ENCODE measurements around the gene TBX5.

The TBX5 gene

DNA sequence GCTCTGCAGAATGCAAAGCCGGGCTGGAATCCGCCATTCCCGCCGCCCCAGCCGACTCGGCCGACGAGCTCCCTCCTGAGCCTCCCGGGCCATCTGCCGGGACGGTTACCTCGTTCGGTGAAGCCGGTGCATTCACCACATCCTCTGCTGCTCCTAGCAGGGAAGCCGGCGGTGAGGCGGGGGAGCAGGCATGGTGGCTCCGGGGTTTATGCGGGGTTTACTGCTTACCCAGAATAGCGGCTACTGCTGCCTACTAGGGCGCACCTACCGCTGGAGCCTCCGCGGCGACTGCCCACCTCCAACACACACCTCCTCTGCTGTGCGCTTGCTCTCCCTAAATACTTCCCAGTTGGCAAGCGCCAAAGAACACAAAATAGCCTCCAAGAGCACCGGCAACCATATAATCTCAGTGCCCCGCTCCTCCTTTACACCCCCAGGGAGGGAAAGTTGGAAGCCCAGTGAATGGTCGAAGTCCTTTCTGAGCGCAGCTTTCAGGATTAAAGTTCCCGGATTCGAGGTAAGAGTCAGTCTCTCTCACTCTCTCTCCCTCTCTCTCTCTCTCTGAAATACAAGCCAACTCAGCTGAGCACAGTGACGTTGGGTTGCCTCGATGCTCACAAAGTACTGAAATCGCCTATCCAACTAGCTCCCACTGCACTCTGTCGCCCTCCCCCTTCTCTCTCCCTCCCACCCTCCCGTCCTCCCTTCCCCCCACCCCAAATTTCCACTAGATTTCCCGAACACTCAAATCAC lies at the start of gene TBX5:
TBX5 (minus strand) TSS at position 626 of the 753 bp plus-strand sequence. CDS start 2,246 bp downstream, outside the sequence.
- no peak for DNase-seq

DNA sequence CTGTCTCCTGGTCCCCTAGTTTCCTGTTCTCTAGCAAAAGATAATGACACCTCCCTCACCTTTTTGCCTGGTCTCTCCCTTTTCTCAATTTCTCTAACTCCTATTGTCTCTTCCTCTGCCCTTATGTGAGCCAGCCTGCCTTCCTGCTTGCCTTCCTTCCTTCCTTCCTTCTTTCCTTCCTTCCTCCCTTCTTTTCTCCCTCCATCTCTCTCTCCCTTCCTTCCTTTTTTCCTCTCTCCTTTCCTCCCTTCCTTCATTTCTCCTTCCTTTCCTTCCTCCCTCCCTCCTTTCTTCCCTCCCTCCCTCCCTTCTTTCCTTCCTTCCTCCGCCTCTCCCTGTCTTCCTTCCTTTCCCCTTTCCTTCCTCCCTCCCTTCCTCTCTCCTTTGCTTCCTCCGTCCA lies 45.7 kb upstream of the TBX5 start:
- no peak for DNase-seq

DNA sequence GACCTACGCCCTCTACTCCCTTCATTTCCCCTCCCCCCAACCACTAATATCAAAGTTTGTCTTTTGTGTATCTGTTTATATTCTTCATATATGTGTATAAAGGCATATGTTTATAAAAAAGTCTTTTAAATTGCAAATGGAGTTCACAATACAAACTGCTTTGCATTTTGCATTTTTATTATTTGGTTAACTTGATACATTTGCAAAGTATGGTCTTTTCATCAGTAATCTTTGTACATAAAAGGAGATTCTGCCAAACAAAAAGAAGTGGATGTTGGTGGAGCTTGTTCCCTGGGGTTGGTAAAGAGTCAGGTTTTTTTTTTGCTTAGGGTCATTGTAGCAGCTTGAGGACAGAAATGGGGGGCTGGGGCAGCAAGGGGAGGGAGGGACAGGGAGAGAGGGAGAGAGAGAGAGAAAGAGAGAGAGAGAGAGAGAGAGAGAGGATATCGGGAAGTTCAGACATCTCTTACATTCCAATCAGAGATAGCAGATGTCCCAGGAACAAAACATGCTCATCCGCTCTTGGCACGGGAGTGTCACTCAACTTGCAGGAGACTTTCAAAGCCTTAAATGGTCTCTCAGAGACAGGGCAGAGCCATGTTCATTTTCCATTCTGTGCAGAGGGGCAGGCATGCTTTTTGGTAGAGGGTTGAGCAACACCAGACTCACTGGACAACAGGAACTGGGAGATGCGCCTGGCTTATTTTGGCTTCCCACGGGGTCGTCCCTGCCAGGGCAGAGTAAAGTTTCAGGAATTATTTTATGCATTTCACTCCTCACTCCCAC lies 44.8 kb upstream of the TBX5 start:
- DNase-seq: no peak

DNA sequence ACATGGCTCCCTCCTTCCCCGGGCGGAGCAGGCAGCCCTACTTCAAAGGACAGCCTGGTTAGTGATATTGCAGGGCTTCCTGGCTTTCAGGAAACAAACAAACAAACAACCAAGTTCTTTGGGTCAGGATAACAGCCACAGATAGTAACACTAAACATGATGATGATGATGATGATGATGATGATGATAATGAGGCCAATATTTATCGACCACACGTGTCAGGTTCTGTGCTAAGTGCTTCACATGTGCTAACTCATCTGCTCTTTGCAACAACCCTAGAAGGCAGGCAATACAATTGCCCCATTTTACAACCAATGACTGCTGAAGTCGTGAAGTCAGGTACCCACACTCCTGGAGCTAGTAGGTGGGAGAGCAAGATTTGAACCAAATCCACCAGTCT lies 44.1 kb upstream of the TBX5 start:
- DNase-seq: no peak

DNA sequence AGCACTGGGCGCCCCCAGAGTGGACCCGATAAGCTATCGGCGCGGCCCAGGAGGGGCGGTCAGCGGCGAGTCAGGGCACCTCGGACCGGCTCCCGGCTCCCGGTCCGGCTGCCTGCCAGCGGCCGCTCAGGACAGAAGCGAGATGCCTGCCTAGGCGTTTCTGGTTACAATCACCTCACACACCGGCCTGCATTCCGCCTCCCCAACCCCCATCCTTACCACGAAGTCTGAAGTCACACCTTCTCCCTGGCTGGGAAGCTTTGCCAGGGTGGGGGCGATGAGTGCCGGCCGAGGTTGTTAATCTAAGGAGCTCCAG lies 42.6 kb upstream of the TBX5 start:
- DNase-seq: no peak

DNA sequence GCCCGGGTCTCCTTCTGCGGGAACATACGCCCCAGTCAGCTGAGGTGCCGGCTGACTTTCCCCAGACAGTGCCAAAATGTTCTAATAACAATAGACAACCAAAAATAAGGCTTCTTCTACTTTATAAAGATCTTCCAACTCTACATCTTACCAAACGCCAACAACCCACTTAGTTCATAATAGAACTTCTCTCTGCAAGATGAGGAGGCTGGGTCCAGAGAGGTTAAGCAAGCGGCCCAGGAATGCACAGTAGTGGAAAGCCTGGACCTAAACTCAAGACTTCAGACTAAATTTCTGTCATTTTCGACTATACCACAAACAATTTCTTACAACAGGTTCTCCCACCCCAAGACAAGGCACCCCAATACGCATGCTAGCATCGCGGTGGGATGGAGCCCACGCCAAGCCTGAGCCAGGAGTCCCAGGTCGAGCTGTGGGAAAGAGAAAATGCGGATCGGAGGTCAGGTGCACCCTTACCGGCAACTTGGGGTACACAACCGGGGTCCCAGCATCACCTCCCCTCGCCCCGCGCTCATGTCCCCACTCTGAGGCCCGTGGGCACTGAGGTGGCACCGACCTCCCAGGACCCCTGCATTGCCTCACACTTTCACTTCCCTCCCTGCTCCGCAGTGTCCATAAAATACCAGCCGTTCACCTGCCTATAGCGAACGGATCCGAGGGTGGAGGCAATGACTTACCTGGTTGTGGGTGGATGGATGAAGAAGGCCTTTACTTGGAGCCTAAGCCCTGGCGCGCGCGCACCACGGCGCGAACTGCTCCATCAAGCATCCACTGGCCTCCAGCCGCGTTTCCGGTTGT lies 42.1 kb upstream of the TBX5 start:
- DNase-seq: no peak

DNA sequence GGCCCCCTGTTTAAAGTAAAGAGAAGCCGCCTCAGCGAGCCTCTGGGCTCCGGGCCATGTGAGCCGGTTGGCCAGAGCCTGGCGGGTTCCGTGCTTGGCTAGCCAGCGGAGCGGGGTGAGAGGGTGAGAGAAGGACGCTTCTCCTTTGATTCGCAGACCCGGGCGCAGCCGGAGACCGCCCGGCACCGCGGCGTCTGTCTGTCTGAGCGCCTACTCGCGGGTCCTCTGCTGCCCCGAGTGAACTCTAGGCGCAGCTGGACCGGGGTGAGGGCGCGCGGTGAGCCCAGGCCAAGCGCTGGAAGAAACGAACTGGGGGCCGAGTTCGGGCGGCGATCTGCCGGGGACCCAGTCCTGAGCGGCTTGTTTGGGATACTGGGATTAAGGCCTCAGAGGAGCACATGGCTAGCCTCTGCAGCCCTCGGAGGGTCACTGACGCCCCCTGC lies 41.4 kb upstream of the TBX5 start:
- no peak for DNase-seq

DNA sequence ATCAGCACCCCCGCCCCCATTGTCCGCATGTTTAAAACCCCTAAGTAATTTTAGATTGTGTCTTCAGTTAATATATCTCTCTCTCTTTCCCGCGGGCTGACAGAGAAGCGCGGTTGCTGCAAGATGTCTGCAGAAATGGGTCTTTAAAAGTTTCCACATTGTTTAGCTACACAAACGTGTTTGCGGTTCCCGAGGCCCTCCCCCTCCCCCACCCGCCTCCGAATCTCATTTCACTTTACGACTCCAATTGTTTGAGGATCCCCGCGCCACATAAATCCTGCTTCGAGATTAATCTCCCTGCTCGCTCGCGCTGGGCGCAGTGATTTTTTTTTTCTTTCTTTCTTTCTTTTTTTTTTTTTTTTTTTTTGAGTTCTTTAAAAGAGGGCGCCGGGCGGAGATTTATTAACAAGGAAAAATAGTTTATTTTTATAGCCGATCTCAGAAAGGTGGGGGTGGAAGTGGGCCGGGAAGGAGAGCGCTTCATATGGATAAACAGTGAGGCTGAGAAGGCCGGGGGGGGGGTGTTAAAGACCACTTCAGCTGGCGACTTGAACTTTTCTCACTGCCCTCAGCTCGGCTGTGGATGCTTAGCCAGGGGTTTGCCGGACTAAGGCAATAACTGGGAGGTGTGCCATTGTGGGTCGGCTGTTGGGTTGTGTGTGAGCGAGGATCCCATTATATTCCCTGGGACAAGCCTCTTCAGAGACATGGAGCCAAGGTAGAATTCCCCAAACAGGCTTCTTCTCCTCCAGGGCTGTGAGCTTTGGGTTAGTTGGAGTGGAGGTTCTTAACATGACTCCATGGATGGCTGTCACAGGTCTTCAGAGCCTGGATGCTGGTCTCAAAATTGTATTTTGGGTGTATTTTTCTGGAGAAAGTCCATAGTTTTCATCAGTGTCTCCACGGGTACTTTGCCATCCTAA lies 39.7 kb upstream of the TBX5 start:
- no peak for DNase-seq

DNA sequence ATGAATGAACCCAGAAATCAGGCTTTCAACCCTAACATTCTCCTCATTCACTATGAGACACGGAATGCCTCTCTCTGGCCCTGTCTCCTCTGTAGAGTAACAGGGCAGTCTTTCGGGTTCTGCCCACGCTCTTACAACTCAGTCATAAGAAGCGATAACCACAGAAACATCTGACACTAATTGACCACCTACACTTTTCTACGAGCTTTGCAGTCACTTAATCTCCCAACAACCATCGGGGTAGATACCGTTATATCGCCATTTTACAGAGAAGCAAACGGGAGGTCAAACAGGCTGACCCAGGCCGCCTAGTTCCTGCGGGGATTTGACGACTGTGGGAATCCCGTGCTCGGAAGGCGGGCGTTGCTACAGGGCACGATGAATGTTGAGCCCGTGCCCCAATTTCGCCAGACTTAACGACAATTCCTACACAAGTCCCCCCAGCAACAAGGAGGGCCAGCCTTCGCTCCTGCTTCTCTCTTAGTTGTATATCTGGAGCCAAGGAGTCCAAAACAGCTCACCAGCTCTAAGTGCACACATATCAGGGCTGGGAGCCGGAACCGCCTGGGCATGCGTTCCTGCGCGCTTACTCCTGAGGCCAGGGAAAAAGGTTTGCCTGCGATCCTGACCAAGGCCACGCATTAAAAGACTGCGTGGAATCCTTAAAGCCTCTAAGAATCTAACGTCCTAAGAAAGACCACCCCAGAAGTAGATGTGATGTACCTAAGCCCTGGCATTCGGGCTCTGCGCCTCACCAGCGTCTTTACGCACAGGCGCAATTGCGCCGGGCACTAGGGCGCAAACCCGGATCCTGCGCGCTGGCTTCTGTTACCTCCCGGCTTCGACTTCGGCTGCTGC lies 38.7 kb upstream of the TBX5 start:
- DNase-seq: no peak

DNA sequence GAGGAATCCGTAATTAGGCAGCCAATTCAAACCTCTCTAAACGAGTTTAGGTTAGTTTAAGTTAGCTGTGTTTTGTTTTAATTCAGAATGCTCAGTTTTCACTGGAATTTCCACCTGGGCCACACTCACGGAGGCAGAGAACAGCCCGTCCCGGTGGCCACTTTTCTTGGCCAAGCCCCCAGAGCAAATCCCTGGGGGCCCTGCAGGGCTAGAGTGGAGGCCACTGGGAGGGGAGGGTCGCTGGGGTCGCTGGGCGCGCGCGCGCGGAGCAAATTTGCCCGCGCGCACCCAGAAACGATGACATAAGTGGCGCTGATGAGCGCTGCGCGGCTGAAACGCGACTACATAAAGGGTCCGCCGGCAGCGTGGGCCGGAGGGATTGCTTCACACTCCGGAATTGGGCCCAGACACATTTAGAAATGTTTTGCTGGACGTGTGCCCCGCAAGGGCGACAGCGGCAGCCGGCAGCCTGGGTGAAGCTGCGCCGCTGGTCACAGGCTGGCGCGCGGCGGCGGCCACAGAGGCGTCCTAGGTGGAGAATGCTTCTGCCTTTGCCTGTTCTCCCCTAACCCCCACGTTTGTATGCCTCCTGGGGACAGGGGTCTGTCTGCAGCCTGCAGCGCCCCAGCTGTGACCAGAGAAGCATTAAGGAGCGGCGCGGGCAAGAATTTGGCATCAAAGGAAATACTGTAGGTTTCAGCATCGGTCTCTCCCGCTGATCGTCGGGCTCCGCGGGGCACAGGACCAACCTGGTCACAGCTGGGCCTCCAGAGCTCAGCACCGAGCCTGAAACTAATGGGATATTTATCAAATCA lies 37.9 kb upstream of the TBX5 start:
- no peak for DNase-seq

DNA sequence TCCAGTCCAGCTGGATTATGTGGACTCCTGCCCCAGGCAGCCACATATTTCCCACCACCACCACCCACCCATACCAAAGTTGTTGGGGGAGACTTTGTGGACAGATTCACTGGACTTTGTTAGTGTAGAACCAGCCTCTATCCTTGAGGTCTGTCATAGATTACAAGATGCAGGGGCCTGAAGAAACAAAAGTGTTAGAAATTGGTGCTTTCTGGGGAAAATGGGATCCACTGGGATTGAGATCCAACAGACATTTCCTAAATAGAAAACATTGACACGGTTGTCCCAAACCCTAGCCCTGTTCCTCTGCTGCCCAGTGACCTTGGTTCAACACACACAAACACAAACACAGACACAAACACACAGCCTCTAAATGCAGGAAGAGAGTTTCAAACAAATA lies 36.6 kb upstream of the TBX5 start:
- DNase-seq: no peak

DNA sequence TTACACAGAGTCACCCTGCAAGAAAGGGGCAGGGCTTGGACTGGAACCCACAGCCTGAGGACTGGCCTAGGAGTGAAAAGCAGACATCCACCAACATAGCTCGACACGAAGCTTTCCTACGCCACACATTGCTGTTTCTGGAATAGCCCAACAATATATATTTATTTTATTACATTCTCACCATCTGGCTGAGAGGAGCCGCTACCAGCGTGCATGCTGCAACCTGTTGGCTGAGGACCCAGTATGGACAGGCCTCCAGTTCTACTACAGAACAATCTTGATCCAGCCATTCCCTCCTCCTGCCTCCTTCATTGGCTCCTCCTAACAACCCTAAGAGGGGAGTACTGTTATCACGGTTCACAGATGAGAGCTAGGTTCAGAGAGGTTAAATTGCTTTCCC lies 35.6 kb upstream of the TBX5 start:
- no peak for DNase-seq

DNA sequence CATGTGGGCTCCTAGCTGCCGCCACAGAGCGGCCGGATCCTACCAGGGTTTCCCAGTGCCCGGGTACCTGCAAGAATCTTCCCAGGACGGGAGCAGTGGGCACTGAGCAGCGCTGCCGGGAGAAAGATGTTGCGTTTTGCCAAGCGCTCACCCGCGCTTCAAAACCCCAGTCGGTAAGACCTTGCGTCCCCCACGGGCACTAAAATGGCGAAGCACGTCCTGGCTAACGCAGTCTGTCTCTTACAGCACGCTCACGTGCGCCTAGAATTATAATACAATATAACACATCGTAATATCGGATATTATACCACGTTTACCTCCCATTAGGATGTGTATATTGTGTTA lies 35.1 kb upstream of the TBX5 start:
- no peak for DNase-seq

DNA sequence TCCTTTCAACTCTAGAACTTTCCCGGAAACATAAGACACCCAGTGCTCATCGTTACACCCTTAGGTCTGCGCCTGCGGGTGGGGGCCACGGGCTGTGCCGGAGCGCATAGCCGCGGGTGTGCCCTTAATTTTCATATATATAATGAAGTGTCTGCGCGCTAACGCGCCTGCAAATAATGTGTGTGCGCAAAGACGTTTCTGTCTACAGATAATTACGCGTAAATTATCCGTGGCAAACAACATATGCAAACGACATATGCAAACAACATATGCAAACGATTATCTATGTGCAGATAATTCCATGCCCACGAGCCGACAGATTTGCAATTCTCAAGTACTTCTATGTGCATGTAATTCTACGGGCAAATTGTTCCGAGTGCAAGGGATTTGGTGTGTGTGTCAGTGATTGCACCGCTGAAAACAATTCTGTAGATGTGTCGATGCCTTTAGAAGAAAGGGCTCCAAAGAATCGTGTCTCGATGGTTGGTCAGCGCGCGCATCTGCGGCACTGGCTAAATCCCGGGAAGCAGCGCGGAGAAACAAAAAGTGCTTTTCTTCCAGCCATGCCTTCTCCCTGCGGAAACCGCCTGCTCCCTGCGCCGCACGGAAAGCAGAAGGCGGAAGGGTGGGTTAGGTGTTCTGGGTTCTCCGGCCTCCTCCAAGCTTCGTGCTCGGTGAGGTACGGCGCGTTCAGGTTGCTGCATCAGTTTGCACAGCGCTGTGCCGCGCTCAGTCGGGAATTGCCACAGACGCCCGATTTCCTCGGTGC lies 34.5 kb upstream of the TBX5 start:
- no peak for DNase-seq

DNA sequence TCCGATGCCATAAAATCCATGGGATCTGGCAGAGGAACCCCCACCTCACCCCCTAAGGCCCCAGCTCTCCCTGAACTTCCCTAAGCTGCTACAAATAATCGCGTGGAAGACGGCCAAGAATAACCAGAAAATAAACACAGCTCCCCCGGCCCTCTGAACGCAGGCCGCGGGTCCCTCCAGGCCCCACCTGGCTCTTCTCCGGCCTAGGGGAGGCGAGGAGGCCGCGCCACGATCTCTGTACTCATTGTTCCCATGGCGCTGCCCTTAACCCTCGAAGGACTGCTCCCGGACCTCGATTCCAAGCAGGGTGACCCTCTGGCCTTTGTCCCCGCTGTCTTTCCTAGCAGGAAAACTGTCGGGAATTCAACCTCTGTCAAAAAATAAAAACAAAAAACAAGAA lies 33.9 kb upstream of the TBX5 start:
- DNase-seq: no peak

DNA sequence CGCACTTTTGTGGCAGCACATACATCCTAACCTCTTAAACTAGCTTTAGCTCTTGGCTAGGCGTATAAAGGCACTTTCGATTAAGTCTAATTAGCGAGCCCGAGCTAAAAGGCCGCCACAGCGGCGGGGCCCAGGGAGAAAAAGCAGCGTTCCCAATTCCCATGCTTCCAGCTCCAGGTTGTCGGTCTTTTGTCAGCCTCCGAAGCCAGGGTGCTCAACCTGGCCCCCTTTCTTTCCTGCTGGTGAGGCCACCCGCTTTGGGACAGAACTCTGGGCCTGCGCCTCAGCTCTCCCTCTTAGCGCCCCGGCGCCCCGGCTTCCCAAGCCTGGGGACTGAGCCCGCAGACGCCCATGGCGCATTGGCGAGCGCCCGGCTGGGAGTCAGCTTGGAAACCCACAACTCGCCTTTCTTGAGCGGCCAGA lies 33.3 kb upstream of the TBX5 start:
- no peak for DNase-seq

DNA sequence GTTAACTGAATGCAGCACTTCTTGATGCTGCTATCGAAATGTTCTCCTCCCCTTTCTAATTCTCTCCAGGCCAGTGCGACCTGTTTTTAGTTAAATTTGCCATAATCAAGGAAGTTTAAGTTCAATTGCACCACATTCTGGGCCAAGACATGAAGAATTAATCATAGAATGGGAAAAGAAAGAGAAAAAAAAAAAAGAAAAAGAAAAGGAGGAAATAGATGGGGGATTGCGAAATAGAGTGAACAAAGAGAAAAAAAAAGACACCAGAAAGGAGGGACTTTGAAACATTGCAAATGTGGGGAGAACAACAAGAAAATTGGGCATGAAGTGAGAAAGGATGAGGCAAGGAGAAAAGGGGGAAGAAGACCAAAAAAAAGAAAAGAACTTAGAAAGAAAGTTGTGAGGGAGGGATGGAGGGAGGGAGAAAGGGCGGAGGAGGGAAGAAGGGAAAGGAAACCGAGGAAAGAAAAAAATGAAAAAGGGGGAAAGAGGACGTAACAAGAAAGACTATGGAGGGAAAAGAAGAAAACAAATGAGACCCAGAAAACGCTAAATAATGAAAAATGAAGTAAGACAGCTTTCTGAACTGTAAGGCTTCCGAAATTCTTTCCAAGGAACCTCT lies 32.8 kb upstream of the TBX5 start:
- DNase-seq: no peak

DNA sequence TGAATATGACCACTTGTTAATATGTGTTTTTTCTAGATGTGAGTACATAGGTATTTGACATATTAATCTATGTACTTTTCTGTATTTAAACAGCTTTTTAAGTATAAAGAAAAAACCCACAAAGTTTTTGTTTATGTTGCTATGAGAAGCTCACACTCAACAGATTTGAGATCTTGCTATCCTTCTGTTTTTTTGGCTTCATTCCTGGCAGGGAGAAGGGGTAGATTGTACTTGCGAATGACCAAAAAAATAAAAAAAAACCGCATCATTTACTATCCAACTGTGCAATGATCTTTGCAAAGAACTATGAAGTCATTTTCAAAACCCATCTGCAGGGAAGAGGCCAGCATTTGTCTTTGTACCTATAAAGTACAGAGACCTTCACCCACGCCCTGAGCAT lies 28.4 kb upstream of the TBX5 start:
- DNase-seq: no peak

DNA sequence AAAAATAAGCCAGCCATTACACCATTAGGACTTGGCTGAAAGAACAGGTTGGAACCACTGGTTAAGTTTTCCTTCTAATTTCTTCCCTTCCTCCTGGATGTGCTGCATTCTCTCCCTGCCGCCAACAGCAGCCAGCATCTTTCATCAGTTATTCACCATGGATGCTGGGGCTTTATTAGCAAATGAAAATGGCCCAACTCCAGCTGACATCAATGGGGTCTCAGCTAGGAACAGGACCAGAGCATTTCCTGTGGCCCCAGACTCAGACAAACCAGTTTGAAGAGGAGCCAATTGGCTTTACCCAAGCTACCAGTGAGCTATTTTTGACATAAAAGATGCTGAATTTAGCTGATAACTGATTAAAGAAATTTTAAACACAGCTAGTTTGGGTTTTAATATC lies 26.0 kb upstream of the TBX5 start:
- DNase-seq: no peak

DNA sequence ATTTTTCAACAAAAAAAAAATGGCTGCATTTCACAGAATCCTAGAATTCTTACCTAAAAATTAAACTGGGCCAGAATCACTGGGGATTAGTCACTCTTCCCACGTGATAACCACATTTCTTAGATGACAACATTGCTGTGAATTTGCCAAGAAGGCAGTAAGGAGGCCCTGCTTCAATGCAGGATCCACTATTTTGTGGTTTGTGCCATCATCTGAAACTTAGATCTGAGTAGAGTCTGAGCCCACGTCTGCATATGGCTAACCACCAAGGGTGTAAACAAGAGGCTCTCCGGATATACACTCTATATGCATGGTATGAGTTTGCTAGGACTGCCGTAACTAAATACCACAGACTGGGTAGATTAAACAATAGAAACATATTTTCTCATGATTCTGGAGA lies 24.4 kb upstream of the TBX5 start:
- DNase-seq: no peak

Measured in NCI-H446 (cell line).